HEK293 (cell line): ENCODE data around the gene RBM17.

Experiments used
- HOXD13 ChIP-seq: sonication (generic); formaldehyde crosslinking; IDR thresholded peaks from 2 replicates; pipeline ENCODE4 v1.8.0; 2022; ENCODE audit warnings: missing genetic modification reagents, borderline replicate concordance
- IKZF3 ChIP-seq: fragments of 450-650 bp; IDR thresholded peaks from 2 replicates; pipeline ENCODE4 v1.5.0; 2018; ENCODE audit warnings: missing biosample characterization, mild to moderate bottlenecking, missing genetic modification characterization, moderate library complexity
- ZNF155 ChIP-seq: fragments of 450-650 bp; formaldehyde crosslinking; IDR thresholded peaks from 2 replicates; pipeline ENCODE4 v1.5.1; 2016; ENCODE audit warnings: missing biosample characterization, missing genetic modification characterization
- ZNF174 ChIP-seq: fragments of 450-650 bp; formaldehyde crosslinking; IDR thresholded peaks from 2 replicates; pipeline ENCODE4 v1.5.0; 2017; ENCODE audit warnings: missing biosample characterization, mild to moderate bottlenecking, missing genetic modification characterization
- ZNF18 ChIP-seq: fragments of 450-650 bp; formaldehyde crosslinking; IDR thresholded peaks from 2 replicates; pipeline ENCODE4 v1.5.1; 2016; ENCODE audit warnings: missing biosample characterization, missing genetic modification characterization
- ZNF214 ChIP-seq: fragments of 450-650 bp; formaldehyde crosslinking; IDR thresholded peaks from 2 replicates; pipeline ENCODE4 v1.5.1; 2017; ENCODE audit warnings: missing biosample characterization, mild to moderate bottlenecking, missing genetic modification characterization, borderline replicate concordance
- ZNF280C ChIP-seq: fragments of 450-650 bp; formaldehyde crosslinking; IDR thresholded peaks from 2 replicates; pipeline ENCODE4 v1.5.1; 2016; ENCODE audit warnings: missing biosample characterization, missing genetic modification characterization
- ZNF449 ChIP-seq: fragments of 450-650 bp; formaldehyde crosslinking; IDR thresholded peaks from 2 replicates; pipeline ENCODE4 v1.5.1; 2017; ENCODE audit warnings: missing biosample characterization, mild to moderate bottlenecking, missing genetic modification characterization, moderate library complexity
- ZNF518A ChIP-seq: fragments of 450-650 bp; formaldehyde crosslinking; conservative IDR thresholded peaks from 2 replicates; pipeline ENCODE4 v1.5.1; 2016; ENCODE audit warnings: low read depth, missing biosample characterization, missing genetic modification characterization
- ZNF837 ChIP-seq: fragments of 450-650 bp; formaldehyde crosslinking; IDR thresholded peaks from 2 replicates; pipeline ENCODE4 v1.5.1; 2016; ENCODE audit warnings: missing biosample characterization, missing genetic modification characterization
- ZNF843 ChIP-seq: fragments of 450-650 bp; formaldehyde crosslinking; IDR thresholded peaks from 2 replicates; pipeline ENCODE4 v1.5.1; 2016; ENCODE audit warnings: missing biosample characterization, missing genetic modification characterization
- TF ChIP-seq, protein P1 (sequence below): fragments of 450-650 bp; formaldehyde crosslinking; IDR thresholded peaks from 2 replicates; pipeline ENCODE4 v1.5.1; 2016; ENCODE audit warnings: missing biosample characterization, missing genetic modification characterization
- TF ChIP-seq, protein P2 (sequence below): fragments of 450-650 bp; formaldehyde crosslinking; IDR thresholded peaks from 2 replicates; pipeline ENCODE4 v1.5.1; 2016; ENCODE audit warnings: missing biosample characterization, missing genetic modification characterization, borderline replicate concordance
- TF ChIP-seq, protein P3 (sequence below): fragments of 450-650 bp; formaldehyde crosslinking; IDR thresholded peaks from 2 replicates; pipeline ENCODE4 v1.5.1; 2016; ENCODE audit warnings: missing biosample characterization, missing genetic modification characterization
- TF ChIP-seq, protein P4 (sequence below): fragments of 450-650 bp; formaldehyde crosslinking; IDR thresholded peaks from 2 replicates; pipeline ENCODE4 v1.5.1; 2017; ENCODE audit warnings: missing biosample characterization, missing genetic modification characterization

The RBM17 gene

DNA sequence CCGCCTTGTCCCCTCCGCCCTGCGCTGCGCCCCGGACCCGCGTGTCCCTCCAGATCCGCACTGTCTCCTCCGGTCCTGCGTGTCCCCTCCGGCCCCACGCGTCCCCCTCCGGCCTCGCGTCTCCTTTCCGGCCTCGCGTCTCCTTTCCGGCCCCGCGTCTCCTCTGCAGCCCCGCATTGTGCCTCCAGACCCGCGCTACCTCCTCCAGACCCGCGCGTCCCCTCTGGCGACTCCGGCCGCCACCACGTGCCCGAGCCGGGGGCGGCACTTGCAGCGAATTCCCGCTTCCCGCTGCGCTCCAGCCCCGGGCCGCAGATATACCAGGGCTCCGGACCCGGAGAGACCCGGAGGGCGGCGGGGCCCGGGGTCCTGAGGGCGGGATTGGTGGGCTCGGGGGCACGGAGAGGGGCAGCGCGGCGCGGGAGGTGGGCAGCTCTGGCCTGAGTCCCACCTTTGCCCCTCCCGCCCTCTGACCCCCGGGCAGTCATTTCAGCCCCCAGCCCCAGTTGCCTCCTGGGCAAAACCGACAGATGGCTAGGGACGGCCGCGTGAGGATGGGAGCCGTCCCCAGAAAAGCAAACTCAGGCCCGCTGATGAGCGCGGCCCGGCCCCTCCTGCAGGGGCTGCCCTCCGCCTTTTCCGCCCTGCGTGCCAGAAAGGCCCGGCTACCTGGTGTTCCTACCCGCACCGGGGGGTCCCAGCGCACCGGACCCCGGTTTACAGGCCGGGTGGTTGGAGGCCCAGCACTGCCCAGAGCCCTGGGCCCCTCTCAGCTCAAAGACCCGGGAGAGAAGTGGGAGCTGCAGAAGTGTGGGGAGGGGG is 56.5 kb downstream of the RBM17 start (continued):
- TF ChIP-seq, protein P1, sequence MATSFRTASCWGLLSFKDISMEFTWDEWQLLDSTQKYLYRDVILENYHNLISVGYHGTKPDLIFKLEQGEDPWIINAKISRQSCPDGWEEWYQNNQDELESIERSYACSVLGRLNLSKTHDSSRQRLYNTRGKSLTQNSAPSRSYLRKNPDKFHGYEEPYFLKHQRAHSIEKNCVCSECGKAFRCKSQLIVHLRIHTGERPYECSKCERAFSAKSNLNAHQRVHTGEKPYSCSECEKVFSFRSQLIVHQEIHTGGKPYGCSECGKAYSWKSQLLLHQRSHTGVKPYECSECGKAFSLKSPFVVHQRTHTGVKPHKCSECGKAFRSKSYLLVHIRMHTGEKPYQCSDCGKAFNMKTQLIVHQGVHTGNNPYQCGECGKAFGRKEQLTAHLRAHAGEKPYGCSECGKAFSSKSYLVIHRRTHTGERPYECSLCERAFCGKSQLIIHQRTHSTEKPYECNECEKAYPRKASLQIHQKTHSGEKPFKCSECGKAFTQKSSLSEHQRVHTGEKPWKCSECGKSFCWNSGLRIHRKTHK (tag by site-specific recombination): no peak
- no peak for TF ChIP-seq HOXD13 (CRISPR knock-in tag)
- TF ChIP-seq IKZF3 (tag by site-specific recombination): peak; percentile 36; the same call in 1 of the 2 replicates
- no peak for TF ChIP-seq ZNF449
- TF ChIP-seq ZNF174 (tag by site-specific recombination): no peak
- TF ChIP-seq ZNF518A: no peak
- TF ChIP-seq, protein P2, sequence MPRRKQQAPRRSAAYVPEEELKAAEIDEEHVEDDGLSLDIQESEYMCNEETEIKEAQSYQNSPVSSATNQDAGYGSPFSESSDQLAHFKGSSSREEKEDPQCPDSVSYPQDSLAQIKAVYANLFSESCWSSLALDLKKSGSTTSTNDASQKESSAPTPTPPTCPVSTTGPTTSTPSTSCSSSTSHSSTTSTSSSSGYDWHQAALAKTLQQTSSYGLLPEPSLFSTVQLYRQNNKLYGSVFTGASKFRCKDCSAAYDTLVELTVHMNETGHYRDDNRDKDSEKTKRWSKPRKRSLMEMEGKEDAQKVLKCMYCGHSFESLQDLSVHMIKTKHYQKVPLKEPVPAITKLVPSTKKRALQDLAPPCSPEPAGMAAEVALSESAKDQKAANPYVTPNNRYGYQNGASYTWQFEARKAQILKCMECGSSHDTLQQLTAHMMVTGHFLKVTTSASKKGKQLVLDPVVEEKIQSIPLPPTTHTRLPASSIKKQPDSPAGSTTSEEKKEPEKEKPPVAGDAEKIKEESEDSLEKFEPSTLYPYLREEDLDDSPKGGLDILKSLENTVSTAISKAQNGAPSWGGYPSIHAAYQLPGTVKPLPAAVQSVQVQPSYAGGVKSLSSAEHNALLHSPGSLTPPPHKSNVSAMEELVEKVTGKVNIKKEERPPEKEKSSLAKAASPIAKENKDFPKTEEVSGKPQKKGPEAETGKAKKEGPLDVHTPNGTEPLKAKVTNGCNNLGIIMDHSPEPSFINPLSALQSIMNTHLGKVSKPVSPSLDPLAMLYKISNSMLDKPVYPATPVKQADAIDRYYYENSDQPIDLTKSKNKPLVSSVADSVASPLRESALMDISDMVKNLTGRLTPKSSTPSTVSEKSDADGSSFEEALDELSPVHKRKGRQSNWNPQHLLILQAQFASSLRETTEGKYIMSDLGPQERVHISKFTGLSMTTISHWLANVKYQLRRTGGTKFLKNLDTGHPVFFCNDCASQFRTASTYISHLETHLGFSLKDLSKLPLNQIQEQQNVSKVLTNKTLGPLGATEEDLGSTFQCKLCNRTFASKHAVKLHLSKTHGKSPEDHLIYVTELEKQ (tag by site-specific recombination): no peak
- TF ChIP-seq ZNF837: no peak
- TF ChIP-seq ZNF280C (tag by site-specific recombination): no peak
- 0 out of 2 replicates have a peak, but pooled peaks have one; percentile 30 for TF ChIP-seq ZNF843 (tag by site-specific recombination)
- TF ChIP-seq, protein P3, sequence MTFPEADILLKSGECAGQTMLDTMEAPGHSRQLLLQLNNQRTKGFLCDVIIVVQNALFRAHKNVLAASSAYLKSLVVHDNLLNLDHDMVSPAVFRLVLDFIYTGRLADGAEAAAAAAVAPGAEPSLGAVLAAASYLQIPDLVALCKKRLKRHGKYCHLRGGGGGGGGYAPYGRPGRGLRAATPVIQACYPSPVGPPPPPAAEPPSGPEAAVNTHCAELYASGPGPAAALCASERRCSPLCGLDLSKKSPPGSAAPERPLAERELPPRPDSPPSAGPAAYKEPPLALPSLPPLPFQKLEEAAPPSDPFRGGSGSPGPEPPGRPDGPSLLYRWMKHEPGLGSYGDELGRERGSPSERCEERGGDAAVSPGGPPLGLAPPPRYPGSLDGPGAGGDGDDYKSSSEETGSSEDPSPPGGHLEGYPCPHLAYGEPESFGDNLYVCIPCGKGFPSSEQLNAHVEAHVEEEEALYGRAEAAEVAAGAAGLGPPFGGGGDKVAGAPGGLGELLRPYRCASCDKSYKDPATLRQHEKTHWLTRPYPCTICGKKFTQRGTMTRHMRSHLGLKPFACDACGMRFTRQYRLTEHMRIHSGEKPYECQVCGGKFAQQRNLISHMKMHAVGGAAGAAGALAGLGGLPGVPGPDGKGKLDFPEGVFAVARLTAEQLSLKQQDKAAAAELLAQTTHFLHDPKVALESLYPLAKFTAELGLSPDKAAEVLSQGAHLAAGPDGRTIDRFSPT (tag by site-specific recombination): peak; percentile 67
- TF ChIP-seq, protein P4, sequence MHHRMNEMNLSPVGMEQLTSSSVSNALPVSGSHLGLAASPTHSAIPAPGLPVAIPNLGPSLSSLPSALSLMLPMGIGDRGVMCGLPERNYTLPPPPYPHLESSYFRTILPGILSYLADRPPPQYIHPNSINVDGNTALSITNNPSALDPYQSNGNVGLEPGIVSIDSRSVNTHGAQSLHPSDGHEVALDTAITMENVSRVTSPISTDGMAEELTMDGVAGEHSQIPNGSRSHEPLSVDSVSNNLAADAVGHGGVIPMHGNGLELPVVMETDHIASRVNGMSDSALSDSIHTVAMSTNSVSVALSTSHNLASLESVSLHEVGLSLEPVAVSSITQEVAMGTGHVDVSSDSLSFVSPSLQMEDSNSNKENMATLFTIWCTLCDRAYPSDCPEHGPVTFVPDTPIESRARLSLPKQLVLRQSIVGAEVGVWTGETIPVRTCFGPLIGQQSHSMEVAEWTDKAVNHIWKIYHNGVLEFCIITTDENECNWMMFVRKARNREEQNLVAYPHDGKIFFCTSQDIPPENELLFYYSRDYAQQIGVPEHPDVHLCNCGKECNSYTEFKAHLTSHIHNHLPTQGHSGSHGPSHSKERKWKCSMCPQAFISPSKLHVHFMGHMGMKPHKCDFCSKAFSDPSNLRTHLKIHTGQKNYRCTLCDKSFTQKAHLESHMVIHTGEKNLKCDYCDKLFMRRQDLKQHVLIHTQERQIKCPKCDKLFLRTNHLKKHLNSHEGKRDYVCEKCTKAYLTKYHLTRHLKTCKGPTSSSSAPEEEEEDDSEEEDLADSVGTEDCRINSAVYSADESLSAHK (tag by site-specific recombination): no peak
- TF ChIP-seq ZNF155 (tag by site-specific recombination): no peak
- no peak for TF ChIP-seq ZNF18 (tag by site-specific recombination)
- no peak for TF ChIP-seq ZNF214 (tag by site-specific recombination)
